HPDE6-E6E7 (cell line): ENCODE measurements around the gene CLSTN3.

Experiments
- DNase-seq: peaks from one replicate; pipeline ENCODE4 v3.0.0; 2011; ENCODE audit warnings: missing footprints; ENCODE audit errors: extremely low spot score

Gene CLSTN3

GRCh38 chr12:7125632-7126227 is 4.4 kb upstream of the CLSTN3 start:
- no peak for DNase-seq

DNA sequence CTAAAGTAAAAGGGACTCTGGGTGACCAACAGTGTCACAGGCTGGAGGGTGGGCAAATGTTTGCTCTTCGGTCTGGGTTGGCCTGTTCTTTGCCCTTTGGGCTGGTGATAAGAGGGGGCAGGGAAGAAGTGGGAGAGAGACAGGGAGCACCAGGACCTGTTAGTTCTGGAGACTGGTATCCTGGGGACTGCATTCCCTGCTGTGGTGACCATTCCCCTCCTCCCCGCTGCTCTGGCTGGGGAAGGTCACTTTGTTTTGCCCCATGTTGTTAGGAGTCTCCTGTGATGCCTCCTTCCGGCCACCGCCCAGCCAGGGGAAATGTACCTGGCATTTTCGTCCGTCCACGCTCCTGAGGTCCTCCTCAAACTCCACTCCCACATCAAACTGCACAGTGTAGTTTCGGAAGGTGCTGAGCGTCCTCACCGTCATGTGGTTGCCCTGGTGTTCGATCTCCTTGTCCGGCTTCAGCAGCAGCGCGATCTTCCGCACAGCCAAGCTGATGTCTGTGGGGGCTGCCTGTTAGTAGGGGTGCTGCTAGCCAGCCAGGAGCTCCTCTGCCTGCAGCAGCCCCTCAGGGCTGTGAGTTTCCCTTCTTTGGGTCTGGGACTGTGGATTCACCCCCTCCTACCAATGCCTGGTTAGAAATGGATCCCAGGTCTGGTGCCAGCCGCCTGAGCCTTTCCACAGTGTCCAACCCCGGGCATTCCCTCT is 2.1 kb upstream of the CLSTN3 start:
- DNase-seq, result no peak

DNA sequence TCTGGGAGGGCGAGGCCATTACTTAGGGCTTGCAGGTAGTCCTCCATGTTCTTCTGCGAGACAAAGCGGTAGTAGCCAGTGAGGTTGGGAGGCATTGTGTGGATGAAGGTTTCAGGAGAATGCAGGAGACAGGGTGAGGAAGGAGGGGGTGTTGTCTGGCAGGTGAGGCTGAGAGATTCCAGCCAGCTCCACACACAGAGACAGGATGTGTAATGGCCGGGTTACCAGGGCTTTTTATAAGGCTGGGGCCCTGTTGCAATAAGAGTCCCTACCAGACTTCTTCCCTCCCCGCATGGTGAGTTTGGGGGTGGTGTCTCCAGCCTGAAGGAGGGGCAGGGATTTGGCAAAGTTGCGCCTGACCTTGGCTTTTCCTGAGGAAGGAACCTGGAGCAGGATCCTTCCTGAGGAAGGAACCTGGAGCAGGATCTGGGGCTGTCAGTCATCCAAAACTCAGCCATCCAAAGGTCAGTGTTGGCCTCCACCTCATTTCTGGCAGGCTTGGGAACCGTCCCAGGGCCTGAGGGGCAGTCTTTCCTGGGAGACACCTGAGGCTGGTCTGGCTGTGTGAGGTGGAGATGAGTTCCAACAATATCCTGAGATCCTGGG is 1.4 kb upstream of the CLSTN3 start, which contains the start of gene RBP5:
Gene RBP5, minus strand, starts transcription at position 209 of the 606 bp plus-strand sequence. Its CDS starts 114 bp downstream, at position 95.
- no peak for DNase-seq

DNA sequence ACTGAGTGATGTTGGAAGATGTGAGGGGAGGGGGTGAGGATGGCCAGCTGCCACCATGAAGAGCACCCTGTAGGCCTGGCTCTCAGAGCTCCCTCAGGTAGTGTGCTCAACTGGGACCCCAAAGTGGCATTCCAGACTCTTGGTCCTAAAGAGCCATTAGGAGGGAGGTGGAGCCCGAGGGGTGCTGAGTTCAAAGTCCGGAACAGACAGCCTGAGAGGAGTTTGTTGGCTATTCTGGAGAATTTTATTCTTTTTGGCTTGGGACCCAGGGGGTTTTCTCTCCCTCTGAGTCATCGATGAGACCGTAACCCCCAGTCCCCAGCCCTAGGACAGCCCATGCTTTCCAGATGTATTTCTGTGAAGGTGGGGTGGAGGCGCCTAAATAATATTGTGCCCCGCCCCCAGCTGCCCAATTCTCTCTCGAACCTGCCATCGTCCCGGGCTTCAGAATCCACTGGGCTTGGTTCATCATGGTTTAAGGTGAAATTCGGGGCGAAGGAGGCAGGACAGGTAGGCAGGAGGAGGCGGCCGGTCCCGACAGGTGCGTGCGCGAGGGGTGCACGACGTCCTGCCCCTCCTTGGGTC is 792 bp upstream of the CLSTN3 start:
- no peak for DNase-seq

DNA sequence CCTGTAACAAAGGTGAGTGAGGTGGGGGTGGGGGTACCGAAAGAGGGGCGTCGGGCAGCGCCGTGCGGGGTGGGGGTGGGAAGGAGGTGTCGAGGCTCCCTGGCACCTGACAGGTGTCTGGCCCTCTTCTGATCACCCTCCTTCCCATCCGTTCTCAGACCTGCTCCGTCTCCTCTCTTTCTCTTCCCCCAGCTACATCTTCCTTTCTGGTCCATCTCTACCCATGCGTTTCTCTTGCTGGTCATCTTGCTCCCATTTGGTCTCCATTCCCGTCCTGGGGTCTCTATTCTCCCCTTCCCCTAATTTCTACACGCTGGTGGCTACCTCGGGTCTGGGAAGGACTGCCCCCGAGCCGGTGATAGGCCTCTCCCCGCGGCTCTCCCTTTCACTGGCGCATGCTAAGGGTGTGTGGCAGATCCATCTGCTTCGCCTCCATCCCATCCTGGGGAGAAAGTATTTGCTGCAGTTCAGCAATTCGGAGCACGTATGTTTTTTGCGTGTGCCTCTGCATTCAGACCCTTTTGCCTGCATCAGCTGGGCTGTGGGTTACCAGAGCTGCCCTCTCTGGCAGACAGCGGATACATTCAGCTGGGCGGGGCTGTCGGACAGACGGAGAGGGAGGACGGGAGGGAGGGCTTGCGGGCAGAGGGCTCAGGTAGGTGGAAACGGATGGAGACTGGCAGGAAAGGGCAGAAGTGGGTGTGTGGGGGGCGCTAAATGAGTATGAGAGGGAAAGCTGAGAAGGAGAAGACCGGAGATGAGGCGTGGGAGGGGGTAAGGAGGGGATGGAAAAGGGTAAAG is 730 bp downstream of the CLSTN3 start:
- peak; percentile 62 for DNase-seq

DNA sequence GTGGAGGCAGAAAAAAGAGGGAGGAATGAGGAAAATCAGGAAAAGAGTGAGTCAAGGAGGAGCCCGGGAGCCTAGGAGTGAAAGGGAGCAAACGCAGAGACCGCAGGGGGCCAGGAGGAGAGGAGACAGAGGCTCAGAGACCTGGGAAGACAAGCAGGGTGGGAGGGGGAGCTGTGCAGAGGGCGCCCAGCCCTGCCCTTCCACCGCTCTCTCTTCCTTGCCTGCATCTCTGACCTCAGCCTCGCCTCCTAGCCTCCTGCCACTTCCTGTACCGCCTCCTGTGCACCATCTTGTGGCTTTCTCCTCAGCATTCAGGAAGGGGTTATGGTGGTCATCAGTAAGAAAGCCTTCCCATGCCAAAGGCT is 1.3 kb downstream of the CLSTN3 start:
- no peak for DNase-seq

GRCh38 chr12:7134396-7135166 is 4.4 kb downstream of the CLSTN3 start:
- DNase-seq, result no peak

GRCh38 chr12:7136071-7136470 is 5.9 kb downstream of the CLSTN3 start:
- DNase-seq, result no peak

DNA sequence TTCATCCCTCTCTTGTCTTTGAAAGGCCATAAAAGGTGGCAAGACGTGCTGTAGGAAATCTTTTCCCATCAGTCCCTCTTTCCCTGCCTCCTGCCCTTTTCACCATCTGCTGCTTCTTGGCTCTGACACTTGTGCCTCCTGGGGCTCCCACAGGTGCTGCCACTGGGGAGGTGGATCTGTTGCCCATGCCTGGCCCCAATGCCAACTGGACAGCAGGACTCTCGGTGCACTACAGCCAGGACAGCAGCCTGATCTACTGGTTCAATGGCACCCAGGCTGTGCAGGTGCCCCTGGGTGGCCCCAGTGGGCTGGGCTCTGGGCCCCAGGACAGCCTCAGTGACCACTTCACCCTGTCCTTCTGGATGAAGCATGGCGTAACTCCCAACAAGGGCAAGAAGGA is 6.5 kb downstream of the CLSTN3 start:
- no peak for DNase-seq

DNA sequence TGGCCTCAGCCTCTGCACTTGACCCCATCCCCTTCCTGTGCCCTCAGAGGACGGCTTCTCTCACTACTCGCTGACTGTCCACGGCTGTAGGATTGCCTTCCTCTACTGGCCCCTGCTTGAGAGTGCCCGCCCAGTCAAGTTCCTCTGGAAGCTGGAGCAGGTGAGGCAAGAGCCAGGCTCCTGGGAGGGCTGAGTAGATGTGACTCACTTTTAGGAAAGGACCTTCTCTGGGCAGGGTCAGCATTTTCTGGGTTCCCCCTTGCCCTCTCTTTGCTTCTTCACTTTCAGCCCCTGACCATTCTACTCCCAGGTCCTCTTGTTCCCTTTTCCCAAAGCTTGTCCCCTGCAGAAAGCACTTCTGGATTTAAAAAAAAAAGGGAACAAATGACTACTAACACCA is 7.7 kb downstream of the CLSTN3 start:
- DNase-seq, result no peak

GRCh38 chr12:7139200-7139599 is 9.0 kb downstream of the CLSTN3 start:
- no peak for DNase-seq

- DNase-seq, result no peak
These were observed 11.3 kb downstream of the CLSTN3 start for GRCh38 chr12:7141351-7142005.

DNA sequence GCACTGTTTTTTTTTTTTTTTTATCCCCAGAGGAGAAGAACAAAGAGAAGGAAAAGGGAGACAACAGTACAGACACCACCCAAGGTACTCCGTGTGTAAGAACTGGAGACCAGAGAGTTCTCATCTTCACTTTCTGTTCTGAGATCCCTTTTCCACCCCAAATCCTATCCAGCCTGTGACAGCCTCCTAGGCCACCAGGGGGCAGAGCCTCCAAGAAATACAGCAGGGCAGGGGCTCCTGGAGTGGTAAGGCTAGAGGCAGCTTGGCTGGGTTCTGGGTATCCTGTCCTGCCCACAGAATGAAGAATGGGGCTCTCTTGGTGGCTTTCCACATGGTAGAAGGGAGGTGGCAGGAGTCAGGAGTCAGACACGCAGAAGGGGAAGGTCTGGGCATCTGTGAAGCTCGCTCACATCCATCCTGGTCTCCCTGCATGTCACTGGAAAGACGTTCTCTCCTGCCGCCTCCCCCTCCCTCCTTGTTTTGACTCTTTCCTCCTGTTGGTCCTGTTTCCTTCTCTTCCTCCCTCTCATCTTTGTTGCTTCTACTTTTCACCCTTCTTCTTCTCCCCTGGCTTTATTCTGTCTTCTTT is 12.0 kb downstream of the CLSTN3 start:
- DNase-seq, result peak; percentile 57

DNA sequence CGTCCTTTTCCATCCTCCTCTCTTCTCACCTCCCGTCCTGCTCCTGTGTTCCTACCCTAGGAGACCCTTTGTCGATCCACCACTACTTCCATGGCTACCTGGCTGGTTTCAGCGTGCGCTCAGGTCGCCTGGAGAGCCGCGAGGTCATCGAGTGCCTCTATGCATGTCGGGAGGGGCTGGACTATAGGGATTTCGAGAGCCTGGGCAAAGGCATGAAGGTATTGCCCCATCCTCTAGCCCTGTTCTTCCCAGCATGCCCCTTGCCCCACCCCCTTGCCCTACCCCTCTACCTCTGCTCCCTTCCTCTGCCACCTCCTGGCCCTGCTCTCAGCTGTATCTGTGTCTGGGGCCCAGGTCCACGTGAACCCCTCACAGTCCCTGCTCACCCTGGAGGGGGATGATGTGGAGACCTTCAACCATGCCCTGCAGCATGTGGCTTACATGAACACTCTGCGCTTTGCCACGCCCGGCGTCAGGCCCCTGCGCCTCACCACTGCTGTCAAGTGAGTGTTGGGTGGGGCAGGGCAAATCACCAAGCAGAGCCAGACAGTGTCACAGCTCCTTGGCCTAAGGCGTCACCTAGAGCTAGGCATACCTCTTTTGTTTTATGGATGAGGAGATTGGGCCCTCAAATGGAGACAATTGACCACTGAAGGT is 12.8 kb downstream of the CLSTN3 start:
- DNase-seq, result no peak

- DNase-seq, result no peak
These were observed 13.4 kb downstream of the CLSTN3 start for GRCh38 chr12:7143564-7143963.

DNA sequence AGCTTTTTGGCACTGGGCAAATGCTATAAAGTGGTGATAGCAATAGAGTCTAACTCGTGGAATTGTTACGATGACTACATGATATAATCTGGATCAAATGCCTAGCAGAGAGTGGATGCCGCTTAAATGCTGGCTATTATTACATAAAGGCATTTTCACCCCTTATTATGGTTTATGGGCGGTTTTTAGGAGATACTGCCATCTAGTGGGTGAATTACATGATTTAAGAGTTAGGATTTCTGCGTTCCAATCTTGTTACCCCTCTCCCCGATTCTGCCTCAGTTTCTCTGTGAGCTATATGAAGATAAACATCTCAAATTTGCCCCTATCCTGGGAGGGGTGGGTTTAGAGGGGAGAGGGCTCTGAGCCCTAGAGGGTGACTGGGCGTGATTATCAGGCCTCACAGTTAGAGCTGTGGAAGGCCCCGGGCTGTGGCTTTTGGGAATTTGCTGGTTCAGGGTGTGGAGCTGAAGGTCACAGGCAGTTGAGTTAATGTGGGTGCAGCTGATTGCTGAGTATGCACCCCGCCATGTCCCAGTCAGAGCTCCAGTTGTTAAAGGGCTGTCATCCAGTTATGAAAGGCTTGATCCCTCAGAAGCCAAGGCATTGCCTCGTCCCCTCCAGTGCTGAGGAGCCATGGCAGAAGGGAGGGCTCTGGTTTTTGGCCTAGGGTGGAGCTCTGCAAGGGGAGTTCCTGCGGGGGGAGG is 14.4 kb downstream of the CLSTN3 start:
- DNase-seq, result peak; percentile 29

- no peak for DNase-seq
These were observed 15.5 kb downstream of the CLSTN3 start for GRCh38 chr12:7145671-7146070.

GRCh38 chr12:7146228-7146627 is 16.1 kb downstream of the CLSTN3 start:
- DNase-seq, result no peak

GRCh38 chr12:7146906-7147305 is 16.7 kb downstream of the CLSTN3 start:
- DNase-seq, result no peak
